BE2C (cell line): Measurements from ENCODE around the gene CLIC4.
"Not testable (repeated sequence)": the region's sequence is repeated elsewhere in the genome, so short reads cannot be mapped to it uniquely, and the experiment has no call there.

Experiments used
- DNase-seq: peaks from one replicate; pipeline ENCODE4 v3.0.0-alpha.2; 2020
- H3K27me3 ChIP-seq: fragments of 250-450 bp; sonication (Bioruptor Pico); 2 replicates; pipeline ENCODE4 v1.5.1; 2020; ENCODE audit warnings: mild to moderate bottlenecking
- H3K36me3 ChIP-seq: fragments of 250-450 bp; sonication (Bioruptor Pico); 2 replicates; pipeline ENCODE4 v1.5.1; 2020; ENCODE audit warnings: mild to moderate bottlenecking
- H3K4me1 ChIP-seq: fragments of 250-450 bp; sonication (Bioruptor Pico); 2 replicates; pipeline ENCODE4 v1.5.1; 2020
- H3K4me3 ChIP-seq: 2 replicates; pipeline ENCODE4 v1.5.1; 2011; ENCODE audit warnings: low read depth, low read length
- H3K9me3 ChIP-seq: fragments of 250-450 bp; sonication (Bioruptor Pico); 2 replicates; pipeline ENCODE4 v1.5.1; 2020
- TF ChIP-seq, protein P1 (sequence below): IDR thresholded peaks from 2 replicates; pipeline ENCODE4 v1.5.1; 2012; ENCODE audit warnings: mild to moderate bottlenecking, low read depth, low read length

CLIC4 gene

DNA sequence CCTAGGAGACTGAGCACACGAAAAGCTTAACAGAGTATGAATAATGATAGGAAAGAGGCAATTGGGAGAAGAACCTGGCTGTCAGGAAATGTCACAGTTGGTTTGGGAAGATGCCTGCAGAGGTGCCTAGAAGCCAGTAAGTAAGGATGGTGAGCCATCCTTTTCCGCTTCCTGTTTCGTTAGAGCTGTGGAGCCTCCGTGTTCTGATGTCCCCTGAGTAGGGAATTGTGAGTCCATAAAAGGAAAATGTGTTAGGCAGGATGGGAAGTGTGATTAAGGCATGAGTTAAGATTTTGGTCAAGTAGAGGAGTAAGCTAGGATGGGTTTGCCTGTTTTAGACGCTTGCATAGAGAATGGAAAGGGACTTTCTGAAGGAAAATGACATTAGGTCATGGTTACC, 9.0 kb downstream of the CLIC4 start:
- Histone ChIP-seq H3K4me1 (no peaks in the 10 kb centered on the region), H3K36me3 (no peaks in the 10 kb centered on the region), H3K4me3 (no peak overlapping the region), H3K27me3 (no peaks in the 10 kb centered on the region), H3K9me3 (no peaks in the 10 kb centered on the region)
- DNase-seq = no peak
- TF ChIP-seq, protein P1, sequence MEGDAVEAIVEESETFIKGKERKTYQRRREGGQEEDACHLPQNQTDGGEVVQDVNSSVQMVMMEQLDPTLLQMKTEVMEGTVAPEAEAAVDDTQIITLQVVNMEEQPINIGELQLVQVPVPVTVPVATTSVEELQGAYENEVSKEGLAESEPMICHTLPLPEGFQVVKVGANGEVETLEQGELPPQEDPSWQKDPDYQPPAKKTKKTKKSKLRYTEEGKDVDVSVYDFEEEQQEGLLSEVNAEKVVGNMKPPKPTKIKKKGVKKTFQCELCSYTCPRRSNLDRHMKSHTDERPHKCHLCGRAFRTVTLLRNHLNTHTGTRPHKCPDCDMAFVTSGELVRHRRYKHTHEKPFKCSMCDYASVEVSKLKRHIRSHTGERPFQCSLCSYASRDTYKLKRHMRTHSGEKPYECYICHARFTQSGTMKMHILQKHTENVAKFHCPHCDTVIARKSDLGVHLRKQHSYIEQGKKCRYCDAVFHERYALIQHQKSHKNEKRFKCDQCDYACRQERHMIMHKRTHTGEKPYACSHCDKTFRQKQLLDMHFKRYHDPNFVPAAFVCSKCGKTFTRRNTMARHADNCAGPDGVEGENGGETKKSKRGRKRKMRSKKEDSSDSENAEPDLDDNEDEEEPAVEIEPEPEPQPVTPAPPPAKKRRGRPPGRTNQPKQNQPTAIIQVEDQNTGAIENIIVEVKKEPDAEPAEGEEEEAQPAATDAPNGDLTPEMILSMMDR = no peak

GRCh38 chr1:24755323-24755722, 10.1 kb downstream of the CLIC4 start:
- H3K9me3 ChIP-seq, DNase-seq, H3K36me3 ChIP-seq, H3K4me3 ChIP-seq, H3K27me3 ChIP-seq, H3K4me1 ChIP-seq: not testable (repeated sequence)

DNA sequence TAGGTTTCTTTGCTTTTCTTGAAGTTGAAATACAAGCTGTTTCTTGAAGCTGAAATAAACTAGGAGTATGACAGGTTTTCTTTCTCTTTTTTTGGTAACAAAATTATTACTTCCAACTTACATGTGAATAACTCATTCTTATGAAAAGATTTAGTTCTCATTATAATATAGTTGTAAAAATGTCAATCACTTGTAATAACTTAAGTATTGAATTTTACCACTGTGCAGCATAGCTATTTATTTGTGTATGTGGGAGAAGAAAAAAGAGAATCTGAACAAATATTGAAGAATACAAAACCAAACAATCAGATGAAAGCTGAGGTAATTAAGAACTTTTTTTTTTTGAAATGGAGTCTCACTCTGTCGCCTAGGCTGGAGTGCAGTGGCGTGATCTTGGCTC, 11.1 kb downstream of the CLIC4 start:
- Histone ChIP-seq H3K27me3 (no peaks in the 10 kb centered on the region), H3K4me3 (no peak overlapping the region)
- DNase-seq = no peak

DNA sequence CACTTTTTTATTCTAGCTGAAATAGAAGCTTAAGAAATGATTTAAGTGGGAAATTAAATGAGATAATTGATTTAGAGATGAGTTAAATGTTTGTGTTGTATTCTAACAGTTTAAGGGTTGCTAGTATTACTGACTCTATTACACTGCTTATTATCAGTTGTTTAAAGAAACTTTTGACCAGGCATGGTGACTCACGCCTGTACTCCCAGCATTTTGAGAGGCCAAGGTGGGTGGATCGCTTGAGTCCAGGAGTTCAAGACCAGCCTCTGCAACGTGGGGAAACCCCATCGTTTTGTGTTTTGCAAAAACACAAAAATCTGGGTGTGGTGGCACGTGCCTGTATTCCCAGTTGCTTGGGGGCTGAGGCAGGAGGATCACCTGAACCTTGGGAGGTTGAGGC, 14.2 kb downstream of the CLIC4 start:
- no peak for DNase-seq
- H3K4me3 ChIP-seq = no peak overlapping the region
- no peaks in the 10 kb centered on the region for H3K27me3 ChIP-seq
- no peaks in the 10 kb centered on the region for H3K36me3 ChIP-seq
- no peaks in the 10 kb centered on the region for H3K4me1 ChIP-seq
- no peaks in the 10 kb centered on the region for H3K9me3 ChIP-seq
- TF ChIP-seq, protein P1 = no peak

More for the DNA sequence above, 11.1 kb downstream of the CLIC4 start:
- TF ChIP-seq, protein P1 = no peak
- no peaks in the 10 kb centered on the region for H3K36me3 ChIP-seq
- no peaks in the 10 kb centered on the region for H3K9me3 ChIP-seq
- H3K4me1 ChIP-seq = no peaks in the 10 kb centered on the region

DNA sequence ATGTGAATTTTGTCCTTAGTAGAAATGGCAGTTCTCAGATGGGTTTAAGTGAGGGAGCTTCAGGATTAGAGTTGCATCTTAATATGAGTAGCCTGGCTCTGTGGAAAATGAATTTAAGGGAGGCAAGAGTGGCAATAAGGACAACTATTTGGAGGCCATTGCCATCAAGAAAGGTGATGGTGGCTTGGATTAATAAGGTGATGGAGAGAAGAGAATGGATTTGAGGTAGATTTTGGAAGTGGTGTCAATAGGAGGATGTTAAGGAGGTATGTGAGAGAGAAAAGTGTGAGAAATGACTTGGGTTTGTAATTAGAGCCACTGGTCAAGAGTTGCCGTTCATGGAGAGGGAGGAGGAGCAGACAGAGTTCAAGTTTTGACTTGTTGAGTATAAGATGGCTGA, 16.3 kb downstream of the CLIC4 start:
- H3K9me3 ChIP-seq = no peaks in the 10 kb centered on the region
- H3K36me3 ChIP-seq = no peaks in the 10 kb centered on the region
- TF ChIP-seq, protein P1 = no peak
- H3K4me3 ChIP-seq = no peak overlapping the region
- DNase-seq = no peak
- H3K27me3 ChIP-seq = no peaks in the 10 kb centered on the region
- no peaks in the 10 kb centered on the region for H3K4me1 ChIP-seq

DNA sequence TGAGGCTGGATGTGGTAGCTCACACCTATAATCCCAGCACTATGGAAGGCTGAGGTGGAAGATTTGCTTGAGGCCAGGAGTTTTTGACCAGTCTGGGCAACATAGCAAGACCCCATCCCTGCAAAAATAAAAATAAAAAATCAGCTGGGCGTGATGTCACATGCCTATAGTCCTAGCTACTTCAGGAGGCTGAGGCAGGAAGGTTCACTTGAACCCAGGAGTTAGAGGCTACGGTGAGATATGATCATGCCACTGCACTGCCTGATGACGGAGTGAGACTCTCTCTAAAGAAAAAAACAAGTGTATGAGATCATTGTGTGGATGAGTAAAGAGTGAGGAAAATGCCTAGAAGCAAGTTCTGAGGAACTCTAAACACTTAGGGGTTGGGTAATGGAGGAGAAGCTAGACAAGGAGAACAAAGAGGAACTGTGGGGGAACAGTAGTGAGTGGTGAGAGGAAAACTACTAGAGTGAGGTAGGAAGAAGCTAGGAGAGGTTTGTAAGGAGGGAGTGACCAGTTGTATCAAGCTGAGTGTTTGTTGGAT, 17.0 kb downstream of the CLIC4 start:
- no peak for DNase-seq
- Histone ChIP-seq H3K36me3 (no peaks in the 10 kb centered on the region), H3K9me3 (no peaks in the 10 kb centered on the region), H3K4me3 (no peak overlapping the region), H3K4me1 (no peaks in the 10 kb centered on the region), H3K27me3 (no peaks in the 10 kb centered on the region)
- TF ChIP-seq, protein P1 = no peak

- Histone ChIP-seq H3K36me3 (no peaks in the 10 kb centered on the region), H3K4me3 (no peak overlapping the region), H3K27me3 (no peaks in the 10 kb centered on the region), H3K4me1 (no peaks in the 10 kb centered on the region), H3K9me3 (no peaks in the 10 kb centered on the region)
- no peak for DNase-seq
- TF ChIP-seq, protein P1 = no peak
Measured at GRCh38 chr1:24763671-24764070, 18.4 kb downstream of the CLIC4 start.
